Measurements from ENCODE around the gene ACRBP. TPM values are rescaled to one million over a fixed set of nuclear protein-coding genes. Genes with fewer than 3 reads are reported as not detected.
"Not testable (repeated sequence)": the region's sequence is repeated elsewhere in the genome, so short reads cannot be mapped to it uniquely, and the experiment has no call there.

ACRBP gene
- polyA plus RNA-seq, 10 donors: 2.1 to 3.8 (median 2.5) TPM

GRCh38 chr12:6615802-6616201, 31.4 kb downstream of the ACRBP start:
- DNase-seq: peak in 1 of 3 donors; percentile 49

GRCh38 chr12:6614513-6615172, 32.6 kb downstream of the ACRBP start:
- no peak for DNase-seq

DNA sequence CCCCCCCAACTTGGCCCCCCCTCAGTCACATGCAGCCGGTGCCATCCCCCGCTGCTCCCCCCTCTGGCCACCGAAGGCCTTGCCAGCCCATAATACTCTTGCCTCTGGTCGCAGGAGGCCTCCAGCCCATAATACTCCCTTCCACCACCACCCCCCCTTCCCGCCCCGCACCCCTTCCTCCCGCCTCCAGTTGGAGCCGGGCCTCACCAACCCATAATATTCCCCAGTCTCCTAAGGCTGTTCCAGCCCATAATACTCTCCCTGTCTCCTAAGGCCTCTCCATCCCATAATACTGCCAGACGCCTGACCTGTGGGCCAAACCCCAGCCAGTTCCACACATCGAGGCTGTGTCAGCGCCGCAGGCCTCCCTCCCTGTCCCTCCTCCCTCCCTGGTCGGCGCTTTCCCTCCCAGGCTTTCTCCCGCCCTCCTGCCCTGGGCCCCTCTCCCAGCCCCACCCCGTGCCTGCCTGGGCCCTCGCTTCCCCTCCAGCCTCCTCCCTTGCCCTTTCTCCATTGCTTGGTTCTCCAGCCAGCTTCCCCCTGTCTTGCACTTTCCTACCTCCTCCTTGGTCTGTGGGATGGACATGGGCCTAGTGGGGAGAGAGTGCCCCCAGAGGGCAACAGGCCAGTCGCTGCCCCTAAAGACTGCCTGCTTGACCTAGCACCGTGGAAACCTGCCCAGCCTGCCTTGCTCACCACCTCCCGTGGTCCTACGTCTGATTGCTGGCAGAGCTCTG, 33.3 kb downstream of the ACRBP start:
- DNase-seq: peak; percentile 95 to 97 (median 95)

DNA sequence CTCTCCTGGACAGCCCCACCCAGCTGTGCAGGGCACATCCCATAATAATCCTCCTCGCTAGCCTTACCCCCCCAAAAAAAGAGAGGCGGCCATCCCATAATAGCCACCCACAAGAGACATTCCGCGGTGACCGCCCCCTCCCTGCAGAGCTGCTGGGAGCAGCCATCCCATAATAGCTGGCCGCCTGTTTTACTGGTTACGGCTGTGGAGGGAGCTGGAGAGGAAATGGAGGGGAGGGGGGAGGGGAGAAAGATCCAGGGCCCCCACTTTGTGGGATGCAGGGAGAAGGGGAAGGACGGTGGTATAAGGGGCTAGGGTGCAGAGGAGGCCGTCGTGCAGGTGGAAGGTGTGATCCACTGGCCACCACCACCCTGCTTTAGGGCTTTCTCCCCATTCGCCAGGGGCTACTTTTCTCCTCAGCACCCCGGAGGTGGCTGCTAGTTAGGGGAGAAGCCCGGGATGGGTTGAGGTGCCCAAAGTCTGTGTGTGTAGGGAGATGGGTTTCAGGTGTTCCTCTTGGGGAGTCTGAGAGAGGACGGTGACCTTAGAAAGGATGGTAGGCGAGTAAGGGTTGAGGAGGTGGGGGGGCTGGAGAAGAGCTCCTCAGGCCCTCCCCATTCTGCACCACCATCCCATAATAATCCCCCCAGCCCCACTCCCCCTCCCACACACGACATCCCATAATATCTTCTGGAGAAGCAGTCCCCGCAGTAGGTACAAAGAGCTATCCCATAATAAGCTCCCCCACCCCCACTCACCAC, 34.0 kb downstream of the ACRBP start:
- peak; percentile 69 to 91 (median 70) for DNase-seq

GRCh38 chr12:6612652-6613014, 34.6 kb downstream of the ACRBP start:
- no peak for DNase-seq

DNA sequence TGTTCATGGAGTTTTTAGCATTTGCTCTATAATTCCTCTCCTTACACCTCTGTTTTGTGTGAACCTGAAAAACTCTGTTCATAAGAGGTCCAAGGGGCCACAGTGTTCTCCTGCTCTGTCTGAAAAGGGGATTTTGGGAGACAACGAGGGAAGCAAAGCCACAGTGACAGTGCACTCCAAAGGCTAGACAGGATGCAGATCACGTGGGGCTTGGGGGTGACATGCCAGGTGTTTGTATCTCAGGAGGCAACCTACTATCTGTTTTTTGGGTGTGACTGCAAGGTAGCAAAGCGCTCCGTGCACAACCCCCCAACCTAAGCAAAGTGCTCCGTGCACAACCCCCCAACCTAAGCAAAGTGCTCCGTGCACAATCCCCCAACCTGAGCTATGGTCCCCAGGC, 35.0 kb downstream of the ACRBP start:
- DNase-seq: no peak

DNA sequence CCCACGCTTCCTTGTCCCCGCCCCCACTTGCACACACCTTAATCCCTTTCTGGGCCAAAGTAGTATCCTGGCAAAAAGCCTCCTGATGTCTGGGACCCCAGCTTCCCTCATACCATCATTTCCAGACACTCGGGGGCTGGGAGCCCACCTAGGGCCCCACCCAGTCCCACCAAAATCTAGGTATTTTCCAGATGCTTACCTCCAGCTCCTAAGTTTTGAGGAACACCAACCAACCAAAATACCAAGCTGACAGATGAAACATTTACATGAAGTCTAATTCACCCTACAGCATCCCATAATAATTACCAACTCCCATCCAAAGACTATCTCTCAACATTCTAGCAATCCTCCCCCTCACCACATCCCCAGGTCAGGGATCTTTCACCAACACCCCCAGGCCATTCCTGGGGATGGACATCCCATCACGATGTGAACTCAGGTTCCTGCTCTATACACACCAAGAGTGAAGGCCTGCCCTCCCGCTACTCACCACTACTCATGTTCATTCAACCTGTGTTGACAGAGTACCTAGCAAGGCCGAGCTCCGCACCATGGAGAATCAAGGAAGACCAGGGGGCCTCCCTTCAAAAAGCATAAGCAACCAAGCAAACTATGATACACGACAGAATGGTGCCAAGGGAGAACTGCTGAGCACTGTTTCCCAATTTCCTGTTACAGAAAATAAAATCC, 38.5 kb downstream of the ACRBP start:
- DNase-seq: peak in 1 of 3 donors; percentile 73

DNA sequence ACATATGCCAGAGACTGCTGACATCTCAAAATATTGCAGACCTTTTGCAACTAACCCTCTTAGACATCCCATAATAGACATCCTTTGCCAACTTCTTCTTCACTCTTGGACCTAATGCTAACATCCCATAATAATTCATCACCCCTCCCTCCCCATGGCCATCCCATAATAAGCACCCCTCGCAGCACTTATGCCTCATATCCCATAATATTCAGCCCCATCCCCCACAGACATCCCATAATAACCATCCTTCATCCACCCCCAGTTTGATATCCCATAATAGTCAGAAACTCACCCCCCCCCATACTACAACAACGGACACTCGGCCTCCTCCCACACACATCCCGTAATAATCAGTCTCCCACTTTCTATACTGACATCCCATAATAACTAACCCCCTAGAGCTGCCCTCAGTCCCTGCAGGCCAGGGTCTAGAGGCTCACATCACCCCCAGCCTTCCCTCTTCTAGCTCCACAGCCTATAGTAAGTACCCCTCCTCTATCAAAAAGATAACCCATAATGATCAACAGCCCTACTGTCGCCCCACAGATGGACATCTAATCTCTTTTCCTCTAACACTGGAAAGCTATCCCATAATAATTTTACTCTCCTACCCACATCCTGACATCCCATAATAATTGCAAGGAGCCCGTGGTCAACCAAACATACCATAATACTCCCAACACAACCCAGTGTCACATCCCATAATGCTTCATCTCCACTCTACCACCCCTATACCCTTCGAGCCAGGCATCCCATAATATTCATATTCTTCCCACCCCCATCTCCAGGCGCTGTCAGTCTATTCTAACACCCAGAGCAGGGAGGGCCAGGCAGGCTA, 39.3 kb downstream of the ACRBP start:
- peak; percentile 48 to 86 (median 66) for DNase-seq

- DNase-seq: peak in 2 of 3 donors; percentile 58 to 76
These were observed 40.7 kb downstream of the ACRBP start for GRCh38 chr12:6606331-6607131.

DNA sequence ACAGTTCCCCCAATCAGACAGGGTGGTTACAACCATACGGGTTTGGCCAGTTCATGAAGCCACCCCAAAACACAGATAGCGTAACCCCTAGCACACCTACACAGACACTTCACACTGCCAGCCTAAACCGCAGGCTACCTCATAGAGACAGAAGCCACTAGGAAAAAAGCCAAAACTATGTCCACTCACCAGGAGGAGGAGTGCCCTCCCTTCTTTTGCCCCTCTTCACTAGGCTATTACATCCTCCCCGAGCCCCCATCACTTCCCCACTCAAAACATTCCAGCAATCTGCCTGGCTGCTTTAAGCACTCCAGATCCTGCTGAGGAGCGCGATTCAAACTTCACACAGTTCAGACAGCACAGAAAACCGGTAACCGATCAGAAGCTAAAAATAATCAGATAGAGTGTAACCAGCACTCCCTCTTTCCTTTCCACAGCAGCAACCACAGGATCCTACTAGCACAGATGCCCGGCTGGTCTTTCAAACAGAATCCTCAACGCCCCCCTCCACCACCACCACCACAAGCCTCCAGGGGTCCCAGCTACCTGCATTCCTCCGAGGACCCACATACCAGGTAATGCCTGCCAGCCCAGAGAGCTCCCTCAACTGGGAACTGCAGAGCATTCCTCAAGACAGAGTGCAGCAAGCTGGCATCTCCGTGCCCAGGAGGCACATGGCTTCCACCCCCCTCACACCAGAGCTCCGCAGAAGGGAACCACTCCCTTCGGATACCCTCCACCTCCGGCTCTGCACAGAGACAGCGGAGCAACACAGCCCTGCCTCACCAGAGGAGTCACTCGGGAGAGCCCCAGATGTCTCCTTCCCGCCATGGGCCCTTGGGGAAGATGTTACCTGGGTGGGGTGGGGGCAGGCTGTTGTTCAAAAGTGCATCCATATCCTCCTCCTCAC, 41.6 kb downstream of the ACRBP start:
- DNase-seq: peak in 1 of 3 donors; percentile 51

DNA sequence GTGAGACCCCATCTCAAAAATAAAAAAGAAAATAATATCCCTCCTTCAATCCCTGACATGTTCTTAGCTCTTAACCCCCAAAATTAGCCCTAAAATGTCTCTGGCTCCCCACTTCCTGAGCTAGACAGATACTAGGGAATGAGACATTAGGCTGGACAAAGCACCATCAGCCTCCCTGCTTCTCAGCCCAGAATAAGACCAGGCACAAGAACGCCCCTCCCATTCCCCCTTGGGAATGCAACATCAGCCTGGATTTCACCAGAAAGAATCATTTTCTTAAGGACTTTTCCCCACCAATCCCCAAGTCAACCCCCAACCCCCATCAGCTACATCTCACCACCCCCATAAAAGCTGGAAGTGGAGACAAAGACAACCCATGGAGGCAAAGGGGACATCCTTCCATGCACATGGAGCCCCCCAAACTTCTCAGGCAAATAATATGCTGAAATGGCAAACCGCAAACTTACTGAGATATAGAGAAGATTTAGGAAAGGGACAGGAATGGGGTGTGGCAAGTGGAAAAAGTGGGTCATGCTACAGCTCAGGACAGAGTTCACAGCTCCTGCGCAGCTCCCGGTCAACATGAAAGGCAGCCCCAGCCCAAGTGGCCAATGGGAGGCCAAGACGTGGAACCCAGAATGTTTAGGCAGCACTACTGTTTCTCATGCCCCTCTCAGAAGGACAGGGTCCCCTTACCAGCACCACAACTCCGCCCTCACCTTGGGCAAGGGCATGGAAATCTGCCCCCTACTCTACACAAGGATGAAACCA, 42.8 kb downstream of the ACRBP start:
- DNase-seq: no peak

- peak in 2 of 3 donors; percentile 38 to 56 for DNase-seq
These were observed 44.1 kb downstream of the ACRBP start for GRCh38 chr12:6603095-6603567.

- no peak for DNase-seq
These were observed 44.7 kb downstream of the ACRBP start for GRCh38 chr12:6602526-6602925.

DNA sequence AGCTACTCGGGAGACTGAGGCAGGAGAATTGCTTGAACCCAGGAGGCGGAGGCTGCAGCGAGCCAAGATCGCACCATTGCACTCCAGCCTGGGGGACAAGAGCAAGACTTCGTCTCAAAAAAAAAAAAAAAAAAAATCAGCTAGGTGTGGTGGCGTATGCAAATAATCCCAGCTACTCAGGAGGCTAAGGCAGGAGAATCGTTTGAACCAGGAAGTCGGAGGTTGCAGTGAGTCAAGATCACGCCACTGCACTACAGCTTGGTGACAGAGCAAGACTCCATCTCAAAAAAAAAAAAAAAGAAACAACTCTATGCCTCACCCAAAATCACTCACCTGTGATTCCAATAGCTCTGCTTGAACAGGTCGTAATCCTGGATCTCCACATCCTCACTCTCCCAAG, 51.6 kb downstream of the ACRBP start:
- DNase-seq: not testable (repeated sequence)

GRCh38 chr12:6592087-6592486, 55.1 kb downstream of the ACRBP start:
- no peak for DNase-seq

Data from muscle of back (tissue), 11 donors.